RWPE2 (cell line): Measurements from ENCODE around the gene HP.

Source experiments
- ATAC-seq: fragments of 200-7000 bp; cut with Tn5 transposase; 3 replicates; pipeline ENCODE4 v1.9.1; 2021; ENCODE audit warnings: low read depth
- DNase-seq: peaks from one replicate; pipeline ENCODE4 v3.0.0-alpha.2; 2020; ENCODE audit warnings: low spot score
- H3K27ac ChIP-seq: fragments of 450-650 bp; 2 replicates; pipeline ENCODE4 v1.5.1; 2017; ENCODE audit warnings: mild to moderate bottlenecking; ENCODE audit not compliant: poor library complexity, severe bottlenecking
- H3K27me3 ChIP-seq: fragments of 250-450 bp; sonication (Bioruptor Pico); 2 replicates; pipeline ENCODE4 v1.5.1; 2021; ENCODE audit warnings: mild to moderate bottlenecking, moderate library complexity; ENCODE audit not compliant: insufficient read depth, poor library complexity, severe bottlenecking
- H3K36me3 ChIP-seq: fragments of 250-450 bp; sonication (Bioruptor Pico); 2 replicates; pipeline ENCODE4 v1.5.1; 2020; ENCODE audit warnings: low read depth, mild to moderate bottlenecking, moderate library complexity
- H3K4me1 ChIP-seq: fragments of 250-450 bp; sonication (Bioruptor Pico); 2 replicates; pipeline ENCODE4 v1.5.1; 2021; ENCODE audit warnings: mild to moderate bottlenecking, moderate library complexity; ENCODE audit not compliant: insufficient read depth, poor library complexity, severe bottlenecking
- H3K4me3 ChIP-seq: fragments of 250-450 bp; sonication (Bioruptor Pico); 2 replicates; pipeline ENCODE4 v1.5.1; 2021; ENCODE audit warnings: mild to moderate bottlenecking, moderate library complexity; ENCODE audit not compliant: severe bottlenecking
- H3K9me3 ChIP-seq: fragments of 250-450 bp; sonication (Bioruptor Pico); 2 replicates; pipeline ENCODE4 v1.5.1; 2021; ENCODE audit warnings: mild to moderate bottlenecking, moderate library complexity; ENCODE audit not compliant: severe bottlenecking
- CTCF ChIP-seq: fragments of 450-650 bp; IDR thresholded peaks from one replicate; pipeline ENCODE4 v1.5.1; 2017; ENCODE audit warnings: mild to moderate bottlenecking, moderate library complexity; ENCODE audit not compliant: poor library complexity, severe bottlenecking

Gene HP

GRCh38 chr16:72109300-72109699 lies 55.0 kb downstream of the HP start:
- no peak overlapping the region for H3K27ac ChIP-seq
- H3K4me1 ChIP-seq = no peaks in the 10 kb centered on the region
- no peak overlapping the region for H3K4me3 ChIP-seq
- H3K9me3 ChIP-seq = no peaks in the 10 kb centered on the region
- TF ChIP-seq CTCF = no peak
- ATAC-seq (no peak), DNase-seq (no peak)
- peaks cover 82% of the 10 kb centered on the region for H3K36me3 ChIP-seq
- no peaks in the 10 kb centered on the region for H3K27me3 ChIP-seq

GRCh38 chr16:72109966-72110530 lies 55.7 kb downstream of the HP start:
- peaks cover 74% of the 10 kb centered on the region for H3K36me3 ChIP-seq
- no peak overlapping the region for H3K27ac ChIP-seq
- DNase-seq = no peak
- H3K9me3 ChIP-seq = no peaks in the 10 kb centered on the region
- H3K4me3 ChIP-seq = no peak overlapping the region
- H3K27me3 ChIP-seq = no peaks in the 10 kb centered on the region
- no peaks in the 10 kb centered on the region for H3K4me1 ChIP-seq
- ATAC-seq = no peak
- no peak for TF ChIP-seq CTCF
